ENCODE data around the gene POU6F2.

DNA sequence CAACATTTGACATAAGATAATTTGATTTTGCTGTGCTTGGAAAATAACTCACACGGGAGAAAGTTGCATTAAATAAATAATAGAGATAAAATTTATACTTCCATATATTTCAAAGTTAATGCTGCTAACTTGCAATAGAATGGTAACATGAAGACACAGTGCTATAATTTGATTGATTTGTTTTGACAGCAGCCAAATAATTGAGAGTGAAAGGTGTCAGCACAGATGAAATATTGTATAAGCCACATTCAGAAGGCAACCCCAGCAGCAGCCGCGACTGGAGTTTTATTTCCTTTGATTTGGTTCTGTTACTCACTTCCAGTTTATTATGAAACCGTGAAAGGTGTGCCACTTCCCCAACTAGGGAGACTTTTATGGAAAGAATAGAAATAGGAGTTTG, 242.2 kb downstream of the POU6F2 start:
- TF ChIP-seq POLR2A (IDR thresholded peaks at IDR 0.05), result no peak
- TF ChIP-seq, protein P1, sequence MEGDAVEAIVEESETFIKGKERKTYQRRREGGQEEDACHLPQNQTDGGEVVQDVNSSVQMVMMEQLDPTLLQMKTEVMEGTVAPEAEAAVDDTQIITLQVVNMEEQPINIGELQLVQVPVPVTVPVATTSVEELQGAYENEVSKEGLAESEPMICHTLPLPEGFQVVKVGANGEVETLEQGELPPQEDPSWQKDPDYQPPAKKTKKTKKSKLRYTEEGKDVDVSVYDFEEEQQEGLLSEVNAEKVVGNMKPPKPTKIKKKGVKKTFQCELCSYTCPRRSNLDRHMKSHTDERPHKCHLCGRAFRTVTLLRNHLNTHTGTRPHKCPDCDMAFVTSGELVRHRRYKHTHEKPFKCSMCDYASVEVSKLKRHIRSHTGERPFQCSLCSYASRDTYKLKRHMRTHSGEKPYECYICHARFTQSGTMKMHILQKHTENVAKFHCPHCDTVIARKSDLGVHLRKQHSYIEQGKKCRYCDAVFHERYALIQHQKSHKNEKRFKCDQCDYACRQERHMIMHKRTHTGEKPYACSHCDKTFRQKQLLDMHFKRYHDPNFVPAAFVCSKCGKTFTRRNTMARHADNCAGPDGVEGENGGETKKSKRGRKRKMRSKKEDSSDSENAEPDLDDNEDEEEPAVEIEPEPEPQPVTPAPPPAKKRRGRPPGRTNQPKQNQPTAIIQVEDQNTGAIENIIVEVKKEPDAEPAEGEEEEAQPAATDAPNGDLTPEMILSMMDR (IDR thresholded peaks at IDR 0.05), result no peak
